Thoracic aorta (tissue), 2 donors: ENCODE results near the gene PROSER1. TPM values are rescaled to one million over a fixed set of nuclear protein-coding genes. Genes with fewer than 3 reads are reported as not detected.
"Not testable (repeated sequence)": the region's sequence is repeated elsewhere in the genome, so short reads cannot be mapped to it uniquely, and the experiment has no call there.

ENCODE experiments used
- ATAC-seq: fragments of 150-250 bp; one replicate; pipeline ENCODE4 v1.8.0; 2017; ENCODE audit warnings: low read depth; ENCODE audit not compliant: insufficient number of reproducible peaks, low FRiP score
- DNase-seq: peaks from one replicate; pipeline ENCODE4 v3.0.0-alpha.2; 2020; ENCODE audit warnings: low spot score
- H3K27ac ChIP-seq, 2 donors: fragments of 200-600 bp; sonication (generic); 1 replicate in 1 of 2; 2 replicates in 1 of 2; pipeline ENCODE4 v1.5.1; 2016; ENCODE audit warnings: mild to moderate bottlenecking in 2 of 2, moderate library complexity in 2 of 2
- H3K27me3 ChIP-seq: fragments of 200-600 bp; sonication (generic); replicated peaks from 2 replicates; pipeline ENCODE4 v1.6.0; 2016; ENCODE audit warnings: mild to moderate bottlenecking; ENCODE audit not compliant: insufficient read depth
- H3K36me3 ChIP-seq: fragments of 200-600 bp; sonication (generic); one replicate; pipeline ENCODE4 v1.5.1; 2016
- H3K4me1 ChIP-seq, 2 donors: fragments of 200-600 bp; sonication (generic); 1 replicate in 1 of 2; 2 replicates in 1 of 2; pipeline versions ENCODE4 v1.5.1 to v1.6.0; 2016; ENCODE audit warnings: low read depth in 2 of 2, mild to moderate bottlenecking in 1 of 2; ENCODE audit not compliant: control insufficient read depth in 1 of 2
- H3K4me3 ChIP-seq: fragments of 200-600 bp; sonication (generic); 2 replicates; pipeline ENCODE4 v1.5.1; 2016; ENCODE audit warnings: mild to moderate bottlenecking
- H3K9me3 ChIP-seq: fragments of 200-600 bp; sonication (generic); 2 replicates; pipeline ENCODE4 v1.5.1; 2016
- CTCF ChIP-seq: fragments of 200-600 bp; sonication (generic); IDR thresholded peaks from one replicate; pipeline ENCODE4 v1.5.1; 2019; ENCODE audit warnings: antibody characterized with exemption
- total RNA-seq, 2 donors: library from RNA; depleted of rRNA; stranded (reverse); fragments of >200 nt; gene quantifications; one replicate each; pipeline versions ENCODE4 v1.1.0 to v1.2.3, GENCODE V29; 2016

Gene PROSER1
- total RNA-seq, 2 donors from 2014 or later: 15.4 to 33.5 TPM

- ATAC-seq (no peak), DNase-seq (no peak)
- Histone ChIP-seq H3K36me3 (peaks cover 52% of the 10 kb centered on the region), H3K9me3 (no peaks in the 10 kb centered on the region), H3K27ac (no peak overlapping the region), H3K4me3 (no peak overlapping the region), H3K4me1 (no peaks in the 10 kb centered on the region), H3K27me3 (no peaks in the 10 kb centered on the region)
- TF ChIP-seq CTCF: no peak
Observed at GRCh38 chr13:39012608-39013007, 25.3 kb downstream of the PROSER1 start.

- not testable (repeated sequence) for ATAC-seq, H3K4me1 ChIP-seq, H3K27ac ChIP-seq, H3K4me3 ChIP-seq, H3K9me3 ChIP-seq, DNase-seq, H3K27me3 ChIP-seq
- H3K36me3 ChIP-seq: peaks cover 16% of the 10 kb centered on the region
Observed at GRCh38 chr13:39006371-39007111, 31.3 kb downstream of the PROSER1 start.

- Histone ChIP-seq H3K4me3 (no peak overlapping the region), H3K27ac (no peak overlapping the region), H3K36me3 (no peaks in the 10 kb centered on the region), H3K4me1 (no peaks in the 10 kb centered on the region), H3K9me3 (no peaks in the 10 kb centered on the region), H3K27me3 (no peaks in the 10 kb centered on the region)
- DNase-seq (no peak), ATAC-seq (no peak)
- no peak for TF ChIP-seq CTCF
Observed at GRCh38 chr13:38998739-38999138, 39.1 kb downstream of the PROSER1 start.

GRCh38 chr13:38993381-38993780 is 44.5 kb downstream of the PROSER1 start:
- Histone ChIP-seq H3K4me1 (no peaks in the 10 kb centered on the region), H3K4me3 (no peak overlapping the region), H3K36me3 (no peaks in the 10 kb centered on the region), H3K27ac (no peak overlapping the region), H3K27me3 (no peaks in the 10 kb centered on the region), H3K9me3 (no peaks in the 10 kb centered on the region)
- no peak for ATAC-seq
- no peak for DNase-seq
- TF ChIP-seq CTCF: no peak

GRCh38 chr13:38990693-38991092 is 47.2 kb downstream of the PROSER1 start, which contains the start of gene STOML3:
Gene STOML3, minus strand, starts transcription at chr13:38990831. Its CDS starts 110 bp downstream, at chr13:38990721.
- DNase-seq: no peak
- no peak for TF ChIP-seq CTCF
- no peaks in the 10 kb centered on the region for H3K9me3 ChIP-seq
- H3K27me3 ChIP-seq: no peaks in the 10 kb centered on the region
- no peak within 1 kb of the TSS for H3K27ac ChIP-seq
- no peaks in the 10 kb centered on the region for H3K4me1 ChIP-seq
- no peak within 1 kb of the TSS for H3K4me3 ChIP-seq
- no peak for ATAC-seq
- no peaks in the 10 kb centered on the region for H3K36me3 ChIP-seq

- Histone ChIP-seq H3K4me3 (no peak overlapping the region), H3K4me1 (no peaks in the 10 kb centered on the region), H3K9me3 (no peaks in the 10 kb centered on the region), H3K27ac (no peak overlapping the region), H3K36me3 (no peaks in the 10 kb centered on the region), H3K27me3 (no peaks in the 10 kb centered on the region)
- ATAC-seq: no peak
- no peak for TF ChIP-seq CTCF
- no peak for DNase-seq
Observed at GRCh38 chr13:38981096-38981495, 56.8 kb downstream of the PROSER1 start.
